NCI-H1048 (cell line): ENCODE results near the gene LAMA4.
"Not testable (repeated sequence)": the region's sequence is repeated elsewhere in the genome, so short reads cannot be mapped to it uniquely, and the experiment has no call there.

ENCODE experiments used
- DNase-seq: peaks from one replicate; lab custom pipeline; 2025; lab: John Stamatoyannopoulos, UW

LAMA4 gene

GRCh38 chr6:112215488-112216284 is 38.7 kb downstream of the LAMA4 start:
- DNase-seq = no peak

GRCh38 chr6:112214739-112215269 is 39.6 kb downstream of the LAMA4 start:
- DNase-seq = no peak

DNA sequence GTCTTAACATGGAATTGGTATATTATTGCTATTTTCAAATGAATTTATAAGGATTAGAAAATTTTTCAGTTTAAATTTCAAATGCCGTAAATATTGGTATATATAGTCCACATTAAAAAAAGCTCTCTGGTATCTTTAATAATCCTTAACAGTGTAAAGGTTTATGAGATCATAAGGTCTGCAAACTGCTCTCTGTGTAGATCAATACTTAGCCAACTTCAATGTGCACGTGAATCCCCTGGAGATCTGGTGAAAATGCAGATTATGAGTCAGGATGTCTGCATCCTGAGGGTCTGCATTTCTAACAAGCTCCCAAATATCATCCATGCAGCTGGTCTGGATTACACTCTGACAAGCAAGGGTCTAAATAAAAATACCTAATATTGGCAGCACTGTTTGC is 43.5 kb downstream of the LAMA4 start:
- no peak for DNase-seq

DNA sequence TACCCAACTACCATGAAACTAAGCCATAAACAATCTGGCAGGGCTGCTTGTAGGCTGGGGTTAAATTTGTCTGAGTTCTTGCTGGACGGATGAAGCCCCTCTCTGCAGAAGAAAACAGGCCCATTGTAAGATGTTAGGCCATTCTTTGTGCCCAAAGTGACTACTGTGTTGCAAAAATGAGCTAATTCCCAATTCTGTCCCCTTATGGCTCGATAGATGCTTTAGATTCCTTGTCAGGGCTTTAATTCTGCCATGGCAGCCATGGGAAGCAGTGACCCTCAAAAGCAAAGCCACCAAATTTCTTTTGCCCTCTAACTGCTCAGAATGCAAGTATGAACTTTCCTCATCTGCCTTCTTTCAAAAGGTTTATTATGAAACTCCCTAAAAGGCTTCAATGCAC is 45.2 kb downstream of the LAMA4 start:
- no peak for DNase-seq

DNA sequence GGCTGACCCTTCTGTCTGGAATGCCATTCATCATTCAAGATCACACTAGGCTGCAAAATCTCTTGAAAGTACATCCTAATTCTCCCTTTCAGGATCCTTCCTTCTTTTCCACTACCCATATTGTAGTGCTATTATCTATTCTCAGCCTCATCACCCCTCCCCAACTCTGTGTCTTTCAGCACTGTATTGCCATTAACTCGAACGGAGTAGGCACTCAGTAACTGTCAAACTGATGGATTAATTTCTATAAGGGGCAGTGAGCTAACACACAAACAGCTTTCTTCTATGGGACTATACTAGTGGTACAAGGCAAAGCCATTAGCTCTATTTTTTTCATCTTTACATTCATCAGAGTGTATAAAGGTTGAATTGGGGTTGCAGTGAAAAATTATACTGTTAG is 46.6 kb downstream of the LAMA4 start:
- DNase-seq = no peak

DNA sequence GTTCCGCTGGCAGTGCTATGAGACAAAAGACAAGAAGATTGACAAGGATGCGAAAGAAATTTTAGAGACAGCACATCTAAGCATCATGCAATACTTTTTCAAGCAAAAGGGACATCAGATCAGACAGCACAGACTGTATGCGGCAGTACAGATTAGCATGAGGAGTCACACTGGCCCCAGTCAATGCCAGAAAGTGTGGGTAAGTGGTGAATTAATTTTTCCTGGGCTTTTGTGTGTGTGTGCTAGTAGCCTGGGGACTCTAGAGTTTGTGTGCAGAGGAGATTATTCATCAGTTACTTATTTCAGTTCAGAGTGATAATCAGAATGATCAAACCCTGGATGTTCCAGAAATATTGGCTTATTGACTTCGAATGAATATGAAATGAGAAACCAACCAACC is 47.2 kb downstream of the LAMA4 start:
- DNase-seq = no peak

DNA sequence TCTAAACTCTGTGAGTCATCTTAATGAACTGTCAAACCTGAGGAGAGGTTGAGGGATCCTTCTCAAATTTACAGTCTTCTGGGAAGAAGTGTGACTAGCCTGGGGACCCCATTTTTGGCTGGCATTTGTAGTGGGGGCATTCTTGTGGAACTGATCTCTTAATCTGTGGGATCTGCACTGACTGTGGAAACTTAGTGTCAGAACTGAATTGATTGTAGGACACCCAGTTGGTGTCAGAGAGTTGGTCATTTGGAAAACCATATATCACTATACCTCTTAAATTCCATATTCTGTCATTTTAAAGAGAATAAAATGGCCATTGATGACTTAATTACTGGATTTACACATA is 48.3 kb downstream of the LAMA4 start:
- no peak for DNase-seq

DNA sequence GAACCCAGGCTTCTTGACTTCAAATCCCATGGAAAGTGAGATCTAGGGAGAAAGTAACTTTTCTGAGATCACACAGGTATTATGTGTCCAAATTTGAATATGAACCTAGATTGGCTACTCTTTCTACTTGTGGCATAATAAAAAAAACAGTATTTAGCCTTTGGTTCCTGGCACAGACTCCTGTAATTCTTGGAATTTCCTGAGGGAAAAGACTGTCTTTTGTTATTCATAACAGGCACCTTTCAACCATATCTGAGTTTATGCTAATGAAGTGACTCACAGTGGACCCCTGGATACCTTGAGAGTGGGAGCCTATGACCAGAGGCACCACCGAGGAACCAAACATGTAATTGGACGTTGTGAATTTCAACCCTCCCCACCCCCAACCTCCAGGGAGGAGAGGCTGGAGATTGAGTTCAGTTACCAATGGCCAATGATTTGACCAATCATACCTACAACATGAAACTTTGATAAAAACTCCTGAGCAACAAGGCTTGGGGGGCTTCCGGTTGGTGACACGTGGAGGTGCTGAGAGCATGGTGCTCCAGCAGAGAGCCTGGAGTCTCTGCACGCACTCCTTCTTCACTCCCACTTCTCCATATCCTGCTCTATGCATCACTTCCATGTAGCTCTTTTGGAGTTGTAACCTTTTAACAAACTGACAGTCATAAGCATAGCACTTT is 48.8 kb downstream of the LAMA4 start:
- DNase-seq = no peak

DNA sequence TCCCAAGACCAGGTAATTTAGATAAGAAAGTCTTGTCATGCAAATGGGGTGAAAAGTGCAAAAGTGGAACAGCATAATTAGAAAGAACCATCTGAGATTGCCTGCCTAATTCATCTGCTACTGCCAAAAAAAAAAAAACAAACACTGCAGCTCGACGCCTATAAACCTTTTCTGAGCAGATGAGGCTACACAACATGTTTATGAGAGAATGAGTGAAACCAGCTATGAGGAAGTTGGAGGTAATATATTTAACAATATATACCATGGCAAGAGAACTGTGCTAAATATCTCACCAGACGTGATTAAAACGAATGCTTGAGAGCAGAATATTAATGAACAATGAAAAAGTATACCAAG is 50.0 kb downstream of the LAMA4 start:
- no peak for DNase-seq

DNA sequence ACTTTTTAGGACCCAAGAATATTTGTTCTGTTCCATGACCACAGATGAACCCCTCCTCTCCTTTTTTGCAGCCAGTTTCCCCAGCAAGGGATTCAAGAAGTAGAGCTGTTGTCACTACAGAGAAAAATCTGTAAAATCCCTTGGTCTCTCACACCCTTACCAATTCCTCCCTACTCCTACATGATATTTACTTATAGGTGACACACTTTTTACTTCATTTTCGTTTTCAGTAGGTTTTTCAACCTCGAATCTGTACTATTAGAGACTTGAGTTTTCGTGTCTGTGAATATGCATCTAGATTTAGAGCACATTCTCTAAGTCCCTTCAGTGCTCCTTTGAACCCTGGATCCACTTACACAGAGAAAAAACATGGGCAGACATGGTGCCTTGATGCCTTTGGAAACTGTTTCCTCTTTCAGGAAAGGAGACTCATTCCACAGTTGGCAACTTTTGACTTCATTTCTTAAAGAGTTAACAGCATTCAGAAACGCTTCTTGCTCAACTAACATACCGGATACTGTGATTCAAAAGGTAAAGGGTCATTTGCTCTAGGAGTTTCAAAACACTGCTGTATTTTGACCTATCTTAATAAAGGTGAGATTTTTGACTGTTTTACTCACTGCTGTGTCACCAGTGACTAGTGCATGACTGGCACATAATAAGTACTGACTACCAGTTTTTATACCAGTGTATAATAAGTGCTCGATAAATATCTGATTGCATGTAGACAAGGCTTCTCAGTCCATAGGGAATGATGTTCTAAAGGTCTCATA is 50.6 kb downstream of the LAMA4 start:
- no peak for DNase-seq

- no peak for DNase-seq
Measured at GRCh38 chr6:112202639-112203341, 51.6 kb downstream of the LAMA4 start.

DNA sequence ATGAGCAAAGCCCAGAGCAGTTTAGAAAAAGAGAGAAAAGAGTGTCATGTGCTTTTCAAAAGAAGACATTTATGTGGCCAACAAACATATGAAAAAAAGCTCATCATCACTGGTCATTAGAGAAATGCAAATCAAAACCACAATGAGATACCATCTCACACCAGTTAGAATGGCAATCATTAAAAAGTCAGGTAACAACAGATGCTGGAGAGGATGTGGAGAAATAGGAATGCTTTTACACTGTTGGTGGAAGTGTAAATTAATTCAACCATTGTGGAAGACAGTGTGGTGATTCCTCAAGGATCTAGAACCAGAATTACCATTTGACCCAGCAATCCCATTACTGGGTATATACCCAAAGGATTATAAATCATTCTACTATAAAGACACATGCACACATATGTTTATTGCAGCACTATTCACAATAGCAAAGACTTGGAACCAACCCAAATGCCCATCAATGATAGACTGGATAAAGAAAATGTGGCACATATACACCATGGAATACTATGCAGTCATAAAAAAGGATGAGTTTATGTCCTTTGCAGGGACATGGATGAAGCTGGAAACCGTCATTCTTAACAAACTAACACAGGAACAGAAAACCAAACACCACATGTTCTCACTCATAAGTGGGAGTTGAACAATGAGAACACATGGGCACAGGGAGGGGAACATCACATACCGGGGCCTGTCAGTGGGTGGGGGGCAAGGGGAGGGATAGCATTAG is 54.0 kb downstream of the LAMA4 start:
- DNase-seq = not testable (repeated sequence)

GRCh38 chr6:112199001-112199403 is 55.4 kb downstream of the LAMA4 start:
- no peak for DNase-seq

DNA sequence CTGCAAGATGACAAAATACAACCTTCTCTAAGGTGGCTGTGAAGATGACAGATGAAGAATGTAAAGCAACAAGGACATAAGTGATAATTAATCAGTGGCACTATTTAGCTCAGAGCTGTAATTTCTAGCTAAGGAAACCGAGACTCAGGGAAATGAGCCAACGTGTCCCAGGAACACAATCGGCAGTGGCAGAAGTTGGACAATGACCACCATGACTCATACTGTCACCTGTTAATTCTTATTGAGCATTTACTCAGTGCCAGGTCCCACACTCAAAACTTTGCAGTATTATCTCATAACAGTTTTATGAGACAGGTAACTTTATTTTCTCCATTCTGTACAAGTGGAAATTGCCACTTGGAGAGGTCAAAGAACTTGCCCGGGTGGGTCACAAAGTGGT is 55.8 kb downstream of the LAMA4 start:
- no peak for DNase-seq

GRCh38 chr6:112197636-112198035 is 56.7 kb downstream of the LAMA4 start:
- DNase-seq = no peak

DNA sequence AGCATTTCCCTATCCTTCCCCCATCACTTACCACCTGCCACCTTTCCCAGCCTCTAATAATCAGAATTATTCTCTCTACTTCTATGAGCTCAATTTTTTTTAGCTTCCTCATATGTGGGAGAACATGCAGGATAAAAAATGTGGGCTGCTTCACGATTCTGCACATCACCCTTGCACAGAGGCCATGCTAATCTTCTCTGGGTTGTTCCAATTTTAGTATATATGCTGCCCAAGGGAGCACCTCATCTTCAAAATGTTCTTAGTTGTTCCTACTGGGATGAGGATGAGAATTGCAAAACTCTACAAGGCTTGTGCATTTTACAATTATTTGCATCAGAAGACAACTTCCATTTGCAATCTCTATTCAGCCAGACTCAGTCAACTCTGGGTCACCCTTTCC is 58.1 kb downstream of the LAMA4 start:
- DNase-seq = no peak

DNA sequence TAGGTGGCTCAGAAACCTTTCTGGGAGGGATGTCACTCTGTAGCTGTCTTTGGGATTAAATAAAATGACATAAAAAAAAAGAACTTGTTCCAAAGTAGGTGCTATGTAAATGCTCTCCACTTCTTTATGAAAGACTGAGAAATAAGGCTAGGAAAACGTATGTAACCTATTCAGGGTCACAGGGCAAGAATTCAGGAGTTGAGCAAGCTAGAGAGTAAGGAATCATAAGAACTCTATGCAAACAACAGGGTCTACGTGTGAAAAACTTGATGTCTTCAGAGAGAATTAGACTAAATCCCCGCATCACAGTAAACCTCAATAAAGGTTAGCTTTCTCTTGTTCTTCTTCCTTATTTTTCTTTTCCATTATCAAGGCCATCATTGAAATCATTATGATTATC is 59.2 kb downstream of the LAMA4 start:
- DNase-seq = no peak

GRCh38 chr6:112194511-112194910 is 59.9 kb downstream of the LAMA4 start:
- no peak for DNase-seq

DNA sequence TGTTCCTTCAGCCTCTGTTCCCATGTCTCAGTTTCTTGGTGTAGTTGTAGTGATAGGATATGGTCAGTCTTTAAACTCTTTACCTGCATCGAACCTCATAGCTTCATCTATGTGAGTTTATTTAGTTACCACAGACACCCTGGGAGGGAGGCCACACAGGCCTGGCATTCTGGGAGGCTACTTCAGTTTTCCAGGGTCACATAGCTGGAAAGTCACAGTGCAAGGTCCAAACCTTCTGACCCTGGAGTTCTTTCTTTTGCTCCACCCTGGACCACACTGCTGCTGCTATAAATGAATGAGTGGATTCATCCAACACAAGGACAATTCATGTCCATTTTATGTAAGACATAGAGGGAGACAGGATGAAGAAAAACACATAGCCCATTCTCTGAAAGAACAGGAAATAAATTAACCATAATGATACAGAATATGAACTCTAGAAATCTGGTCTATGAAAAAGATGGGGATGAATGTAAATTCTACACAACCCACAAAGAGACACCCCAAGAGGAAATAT is 60.8 kb downstream of the LAMA4 start:
- no peak for DNase-seq

DNA sequence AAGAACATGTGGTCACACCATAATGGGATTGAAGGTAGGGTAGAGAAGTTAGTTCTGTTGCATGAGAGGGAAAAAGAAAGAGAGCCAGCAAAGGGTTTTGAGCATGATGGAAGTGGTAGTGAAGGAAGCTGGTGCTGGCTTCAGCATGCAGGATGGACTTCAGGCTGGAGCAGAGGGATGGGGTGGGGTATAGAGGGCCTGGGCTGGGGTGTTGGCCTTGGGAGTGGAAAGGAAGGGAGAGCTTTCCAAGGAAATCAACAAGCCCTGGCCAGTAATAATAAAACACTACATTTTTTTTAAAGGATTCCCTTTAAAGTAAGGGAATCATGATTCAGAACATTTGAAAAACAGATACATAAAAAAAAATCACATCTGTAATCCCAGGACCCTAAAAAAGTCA is 61.2 kb downstream of the LAMA4 start:
- DNase-seq = no peak

GRCh38 chr6:112191509-112192020 is 62.8 kb downstream of the LAMA4 start:
- DNase-seq = no peak
